Stimulated activated CD4-positive, alpha-beta T cell treated with anti-CD3 and anti-CD28 coated beads, TNF-alpha, amount 100 ng/mL, for 1 hour (primary cell): ENCODE results near the gene RNF187.

Experiments used
- DNase-seq, 3 donors: peaks; one replicate each; pipeline ENCODE4 v3.0.0-alpha.2; 2020; ENCODE audit warnings: low read depth in 3 of 3, low spot score in 1 of 3

RNF187 gene

GRCh38 chr1:228508840-228509415, 21.7 kb downstream of the RNF187 start:
- no peak for DNase-seq

GRCh38 chr1:228510101-228510802, 23.1 kb downstream of the RNF187 start:
- DNase-seq, result no peak

DNA sequence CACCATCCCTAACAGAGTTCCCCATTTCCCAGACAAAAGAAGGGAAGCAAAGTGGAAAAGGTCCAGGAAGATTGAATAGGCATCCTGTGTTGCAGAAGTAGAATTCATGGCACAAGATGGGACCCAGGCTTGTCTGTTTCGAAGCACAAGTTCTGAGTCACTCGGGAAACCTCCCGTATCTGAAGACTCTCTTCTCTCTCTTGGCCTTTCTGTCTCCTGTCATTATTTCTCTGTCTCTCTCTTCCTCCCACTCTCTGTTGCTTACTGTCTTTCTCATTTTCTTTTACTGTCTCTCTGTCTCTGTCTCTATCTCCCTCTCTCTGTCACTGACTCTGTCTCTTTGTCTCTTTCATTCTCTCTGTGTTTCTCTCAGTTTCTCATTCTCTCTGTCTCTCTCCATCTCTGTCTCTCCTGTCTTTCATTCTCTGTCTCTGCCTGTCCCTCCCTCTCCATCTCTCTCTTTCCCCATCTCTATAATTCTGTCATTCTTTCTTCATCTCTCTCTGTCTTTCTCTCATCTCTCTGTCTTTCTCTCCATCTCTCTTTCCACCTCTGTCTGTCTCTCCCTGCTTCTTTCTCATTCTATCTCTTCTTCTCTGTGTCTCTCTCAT, 23.7 kb downstream of the RNF187 start:
- no peak for DNase-seq

- no peak for DNase-seq
Observed at GRCh38 chr1:228511546-228512445, 24.6 kb downstream of the RNF187 start.

DNA sequence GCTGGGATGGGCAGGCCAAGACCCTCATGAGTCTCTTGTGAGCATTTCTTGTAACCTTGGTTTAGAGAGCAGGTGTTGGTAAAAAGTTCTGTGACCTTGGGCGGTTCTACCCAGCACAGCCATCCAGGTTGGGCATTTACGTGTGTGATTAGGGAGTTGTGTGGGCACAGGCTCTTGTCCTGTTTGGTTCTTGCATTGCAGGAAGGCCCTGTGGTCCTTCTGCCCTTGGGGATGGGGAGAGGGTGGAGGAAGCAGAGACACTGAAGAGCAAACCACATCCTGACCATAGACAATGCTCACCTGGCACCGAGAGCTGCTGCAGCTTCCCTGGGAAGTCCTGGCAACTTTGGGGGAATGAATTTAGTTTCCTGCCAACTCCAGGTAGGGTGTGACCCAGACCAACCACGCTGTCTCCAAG, 25.6 kb downstream of the RNF187 start:
- DNase-seq, result no peak

GRCh38 chr1:228513236-228513900, 26.2 kb downstream of the RNF187 start:
- no peak for DNase-seq

DNA sequence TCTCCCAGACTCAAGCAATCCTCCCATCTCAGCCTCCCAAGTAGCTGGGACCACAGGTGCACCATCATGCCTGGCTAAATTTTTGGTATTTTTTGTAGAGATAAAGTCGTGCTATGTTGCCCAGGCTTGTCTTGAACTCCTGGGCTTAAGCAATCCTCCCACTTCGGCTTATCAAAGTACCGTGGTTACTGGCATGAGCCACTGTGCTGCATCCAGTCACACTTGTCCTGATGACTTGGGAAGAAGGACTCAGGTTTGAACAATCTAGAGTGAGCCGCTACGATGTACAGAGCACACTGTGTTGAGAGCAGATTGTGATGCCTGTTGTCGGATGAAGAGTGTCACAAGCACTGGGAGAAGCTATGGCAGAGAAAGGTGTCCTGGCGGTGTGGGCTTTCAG, 27.2 kb downstream of the RNF187 start:
- DNase-seq, result no peak

- DNase-seq, result no peak
Observed at GRCh38 chr1:228515200-228515834, 28.1 kb downstream of the RNF187 start.

GRCh38 chr1:228517655-228518054, 30.5 kb downstream of the RNF187 start:
- no peak for DNase-seq

GRCh38 chr1:228527596-228527995, 40.4 kb downstream of the RNF187 start:
- no peak for DNase-seq

DNA sequence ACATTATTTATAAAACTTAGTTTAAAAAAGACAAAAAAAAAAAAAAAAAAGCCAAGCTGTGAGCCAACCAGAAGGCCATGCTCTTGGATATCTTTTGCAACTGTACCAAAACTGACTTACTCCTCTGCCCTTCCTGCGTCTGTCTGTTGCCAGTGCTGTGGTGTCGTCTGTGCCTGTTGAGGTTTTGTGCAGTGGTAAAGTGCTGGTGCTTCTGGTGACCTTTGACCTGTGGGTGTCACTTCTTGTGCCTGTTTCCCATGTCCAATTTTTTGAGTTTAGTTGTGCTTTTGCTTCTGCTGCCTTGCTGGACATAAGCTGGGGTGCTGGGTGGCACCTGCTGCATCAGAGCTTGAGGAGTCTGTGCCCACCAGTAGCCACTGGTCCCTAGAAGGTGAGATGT, 41.4 kb downstream of the RNF187 start:
- no peak for DNase-seq

DNA sequence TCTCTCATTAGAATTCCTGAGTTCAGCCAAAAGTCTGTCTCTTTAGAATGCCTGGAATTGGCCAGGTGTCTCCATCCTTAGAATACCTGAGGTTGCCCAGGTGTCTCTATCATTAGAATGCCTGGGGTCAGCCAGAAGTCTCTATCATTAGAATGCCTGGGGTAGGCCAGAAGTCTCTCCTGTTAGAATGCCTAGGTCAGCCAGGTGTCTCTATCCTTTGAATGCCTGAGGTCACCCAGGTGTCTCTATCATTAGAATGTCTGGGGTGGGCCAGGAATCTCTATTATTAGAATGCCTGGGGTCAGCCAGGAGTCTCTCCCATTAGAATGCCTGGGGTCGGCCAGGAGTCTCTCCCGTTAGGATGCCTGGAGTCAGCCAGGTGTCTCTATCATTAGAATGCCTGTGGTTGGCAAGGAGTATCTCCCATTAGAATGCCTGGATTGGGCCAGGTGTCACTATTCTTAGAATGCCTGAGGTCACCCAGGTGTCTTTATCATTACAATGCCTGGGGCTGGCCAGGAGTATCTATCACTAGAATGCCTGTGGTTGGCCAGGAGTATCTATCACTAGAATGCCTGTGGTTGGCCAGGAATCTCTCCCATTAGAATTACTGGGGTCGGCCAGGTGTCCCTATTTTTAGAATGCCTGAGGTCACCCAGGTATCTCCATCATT, 43.0 kb downstream of the RNF187 start:
- DNase-seq, result no peak

DNA sequence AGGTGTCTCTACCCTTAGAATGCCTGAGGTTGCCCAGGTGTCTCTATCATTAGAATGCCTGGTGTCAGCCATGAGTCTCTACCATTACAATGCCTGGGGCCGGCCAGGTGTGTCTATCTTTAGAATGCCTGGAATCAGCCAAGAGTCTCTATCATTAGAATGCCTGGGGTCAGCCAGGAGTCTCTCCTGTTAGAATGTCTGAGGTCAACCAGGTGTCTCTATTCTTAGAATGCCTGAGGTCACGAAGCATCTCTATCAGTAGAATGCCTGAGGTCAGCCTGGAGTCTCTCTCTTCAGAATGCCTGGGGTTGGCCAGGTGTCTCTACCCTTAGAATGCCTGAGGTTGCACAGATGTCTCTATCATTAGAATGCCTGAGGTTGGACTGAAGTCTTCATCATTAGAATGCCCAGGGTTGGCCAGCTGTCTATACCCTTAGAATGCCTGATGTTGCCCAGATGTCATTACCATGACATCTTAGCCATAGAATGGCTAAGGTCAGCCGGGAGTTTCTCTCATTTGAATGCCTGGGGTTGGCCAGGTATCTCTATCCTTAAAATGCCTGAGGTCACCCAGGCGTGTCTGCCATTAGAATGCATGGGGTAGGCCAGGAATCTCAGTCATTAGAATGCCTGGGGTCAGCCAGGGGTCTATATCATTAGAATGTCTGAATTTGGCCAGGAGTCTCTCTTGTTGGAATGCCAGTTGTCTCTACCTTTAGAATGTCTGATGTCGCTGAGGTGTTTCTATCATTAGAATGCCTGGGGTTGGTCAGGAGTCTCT, 44.0 kb downstream of the RNF187 start:
- no peak for DNase-seq

DNA sequence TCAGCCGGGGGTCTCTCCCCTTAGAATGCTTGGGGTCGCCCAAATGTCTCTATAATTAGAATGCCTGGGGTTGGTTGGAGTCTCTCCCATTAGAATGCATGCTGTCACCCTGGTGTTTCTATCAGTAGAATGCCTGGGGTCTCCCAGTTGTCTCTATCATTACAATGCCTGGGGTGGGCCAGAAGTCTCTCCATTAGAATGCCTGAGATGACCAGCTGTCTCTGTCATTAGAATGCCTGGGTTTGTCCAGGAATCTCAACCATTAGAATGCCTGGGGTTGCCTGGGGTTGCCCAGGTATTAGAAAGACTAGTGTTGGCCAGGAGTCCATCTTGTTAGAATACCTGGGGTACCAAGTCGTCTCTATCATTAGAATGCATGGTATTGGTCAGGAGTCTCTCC, 51.6 kb downstream of the RNF187 start:
- DNase-seq, result no peak

DNA sequence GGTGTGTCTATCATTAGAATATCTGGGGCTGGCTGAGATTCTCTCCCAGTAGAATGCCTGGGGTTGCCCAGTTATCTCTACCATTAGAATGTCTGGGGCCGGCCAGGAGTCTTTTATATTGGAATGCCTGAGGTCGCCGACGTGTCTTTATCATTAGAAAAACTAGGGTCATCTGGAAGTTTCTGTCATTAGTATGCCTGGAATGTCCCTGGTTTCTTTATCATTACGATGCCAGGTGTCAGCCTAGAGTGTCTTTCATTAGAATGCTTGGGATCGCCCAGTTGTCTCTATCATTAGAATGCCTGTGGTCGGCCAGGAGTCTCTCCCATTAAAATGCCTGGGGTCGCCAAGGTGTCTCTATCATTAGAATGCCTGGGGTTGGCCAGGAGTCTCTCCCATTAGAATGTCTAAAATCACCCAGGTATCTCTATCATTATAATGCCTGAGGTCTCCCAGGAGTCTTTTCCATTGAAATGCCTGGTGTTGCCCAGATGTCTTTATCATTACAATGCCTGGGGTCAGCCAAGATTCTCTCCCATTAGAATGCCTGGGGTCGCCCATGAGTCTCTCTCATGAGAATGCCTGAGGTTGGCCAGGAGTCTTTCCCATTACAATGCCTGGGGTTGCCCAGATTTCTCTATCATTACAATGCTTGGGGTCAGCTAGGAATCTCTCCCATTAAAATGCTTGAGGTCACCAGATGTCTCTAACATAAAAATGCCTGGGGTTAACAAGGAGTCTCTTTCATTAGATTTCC, 53.2 kb downstream of the RNF187 start:
- no peak for DNase-seq

GRCh38 chr1:228541725-228542124, 54.5 kb downstream of the RNF187 start:
- DNase-seq, result no peak

GRCh38 chr1:228542376-228542775, 55.2 kb downstream of the RNF187 start:
- DNase-seq, result no peak

DNA sequence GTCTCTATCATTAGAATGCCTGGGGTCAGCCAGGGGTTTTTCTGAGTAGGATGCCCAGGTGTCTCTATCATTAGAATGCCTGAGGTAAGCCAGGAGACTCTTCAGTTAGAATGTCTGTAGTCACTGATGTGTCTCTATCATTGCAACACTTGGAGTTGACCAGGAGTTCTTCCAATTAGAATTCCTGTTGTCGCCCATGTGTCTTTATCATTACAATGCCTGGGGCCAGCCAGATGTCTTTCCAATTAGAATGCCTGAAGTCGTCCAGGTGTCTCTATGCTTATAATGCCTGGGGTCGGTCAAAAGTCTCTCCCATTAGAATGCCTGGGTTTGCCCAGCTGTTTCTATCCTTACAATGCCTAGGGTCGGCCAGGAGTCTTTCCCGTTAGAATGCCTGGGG, 55.8 kb downstream of the RNF187 start:
- no peak for DNase-seq

DNA sequence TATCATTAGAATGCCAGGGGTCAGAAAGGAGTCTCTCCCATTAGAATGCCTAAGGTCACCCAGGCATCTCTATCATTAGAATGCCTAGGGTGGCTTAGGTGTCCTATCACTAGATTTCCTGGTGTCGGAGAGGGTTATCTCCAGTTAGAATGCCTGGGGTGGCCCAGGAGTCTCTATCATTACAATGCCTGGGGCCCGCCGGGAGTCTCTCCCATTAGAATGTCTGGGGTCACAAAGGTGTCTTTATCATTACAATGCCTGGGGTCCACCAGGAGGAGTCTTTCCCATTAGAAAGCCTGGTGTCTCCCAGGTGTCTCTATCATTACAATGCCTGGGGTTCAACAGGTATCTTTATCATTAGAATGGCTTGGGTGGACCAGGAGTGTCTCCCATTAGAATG, 56.2 kb downstream of the RNF187 start:
- DNase-seq, result no peak
